ENCODE data around the gene ZNF341. TPM values are rescaled to one million over a fixed set of nuclear protein-coding genes. Genes with fewer than 3 reads are reported as not detected.

ZNF341 gene
- total and polyA plus RNA-seq, 2 experiments from 2014 or later = 4.3 to 6.1 TPM

GRCh38 chr20:33769043-33769442 is 37.2 kb downstream of the ZNF341 start:
- Mint-ChIP-seq H3K9me3 (no peaks in the 10 kb centered on the region), H3K4me1 (peaks cover 6% of the 10 kb centered on the region), H3K36me3 (ENCODE audit: low read depth) (0 out of 3 replicates have a peak, but pooled peaks cover 3% of the 10 kb centered on the region), H3K4me3 (no peak overlapping the region), H3K27me3 (ENCODE audit: insufficient read depth, low read depth, poor library complexity) (peaks cover 5% of the 10 kb centered on the region), H3K27ac (no peak overlapping the region)
- Histone ChIP-seq H3K4me3 (no peak overlapping the region), H3K4me1 (ENCODE audit: insufficient read depth) (no peaks in the 10 kb centered on the region), H3K4me2 (no peak overlapping the region), H3K36me3 (ENCODE audit: insufficient read depth) (no peaks in the 10 kb centered on the region), H3K27me3 (ENCODE audit: insufficient read depth) (no peaks in the 10 kb centered on the region), H2AFZ (no peak overlapping the region), H3F3A (replicated peaks; ENCODE audit: low read depth) (no peaks in the 10 kb centered on the region), H4K20me1 (replicated peaks; ENCODE audit: insufficient read depth) (no peaks in the 10 kb centered on the region), H3K27ac (ENCODE audit: low read depth) (no peak overlapping the region), H3K79me2 (replicated peaks; ENCODE audit: insufficient read depth) (no peaks in the 10 kb centered on the region), H3K9me2 (ENCODE audit: insufficient read depth) (no peaks in the 10 kb centered on the region)
- peak; percentile 50; the same call in 2 of the 3 replicates for ATAC-seq
- no peak for TF ChIP-seq ETS1 (IDR thresholded peaks at IDR 0.05)
- TF ChIP-seq ZNF462 (CRISPR knock-in tag; IDR thresholded peaks at IDR 0.05) = no peak
- TF ChIP-seq CTCF (conservative IDR thresholded peaks at IDR 0.05; ENCODE audit: low read depth in 2 of 2) = no peak
- TF ChIP-seq POLR2AphosphoS5 (IDR thresholded peaks at IDR 0.05; ENCODE audit: low read depth) = no peak
- TF ChIP-seq ZNF331 (CRISPR knock-in tag; IDR thresholded peaks at IDR 0.05; ENCODE audit: low read depth) = no peak
- TF ChIP-seq CREB1 (CRISPR knock-in tag; IDR thresholded peaks at IDR 0.05; ENCODE audit: low read depth) = no peak
- TF ChIP-seq ZNF114 (CRISPR knock-in tag; IDR thresholded peaks at IDR 0.05) = no peak
- DNase-seq (ENCODE audit: low spot score) = no peak

Measured in GM23338 (cell line).